Hepatocyte (in vitro differentiated cells): Measurements from ENCODE around the gene ADAMTS3. TPM values are rescaled to one million over a fixed set of nuclear protein-coding genes. Genes with fewer than 3 reads are reported as not detected.

Experiments used
- DNase-seq: peaks from one replicate; pipeline ENCODE4 v3.0.0-alpha.2; 2016; ENCODE audit warnings: low spot score
- H2AFZ ChIP-seq: fragments of 200-600 bp; sonication (generic); 2 replicates; pipeline ENCODE4 v1.6.0; 2016; ENCODE audit warnings: antibody characterized with exemption, mild to moderate bottlenecking
- H3K27ac ChIP-seq: fragments of 200-600 bp; sonication (generic); 2 replicates; pipeline ENCODE4 v1.5.1; 2016; ENCODE audit warnings: mild to moderate bottlenecking
- H3K27me3 ChIP-seq: fragments of 200-600 bp; sonication (generic); 2 replicates; pipeline ENCODE4 v1.6.1; 2016
- H3K36me3 ChIP-seq: fragments of 200-600 bp; sonication (generic); replicated peaks from 2 replicates; pipeline ENCODE4 v1.5.1; 2016; ENCODE audit warnings: low read depth; ENCODE audit not compliant: insufficient read depth
- H3K4me1 ChIP-seq: fragments of 200-600 bp; sonication (generic); 2 replicates; pipeline ENCODE4 v1.5.1; 2016; ENCODE audit warnings: mild to moderate bottlenecking, moderate library complexity; ENCODE audit not compliant: insufficient read depth
- H3K4me2 ChIP-seq: fragments of 200-600 bp; sonication (generic); 2 replicates; pipeline ENCODE4 v1.6.0; 2016
- H3K4me3 ChIP-seq: fragments of 200-600 bp; sonication (generic); 2 replicates; pipeline ENCODE4 v1.5.1; 2016; ENCODE audit warnings: mild to moderate bottlenecking
- H3K79me2 ChIP-seq: fragments of 200-600 bp; sonication (generic); 2 replicates; pipeline ENCODE4 v1.6.0; 2017; ENCODE audit warnings: mild to moderate bottlenecking
- H3K9me2 ChIP-seq: fragments of 200-600 bp; sonication (generic); replicated peaks from 2 replicates; pipeline ENCODE4 v1.6.0; 2017; ENCODE audit warnings: mild to moderate bottlenecking; ENCODE audit not compliant: insufficient read depth
- H3K9me3 ChIP-seq: fragments of 200-600 bp; sonication (generic); 2 replicates; pipeline ENCODE4 v1.5.1; 2016; ENCODE audit warnings: low read depth, mild to moderate bottlenecking
- H4K20me1 ChIP-seq: fragments of 200-600 bp; sonication (generic); 2 replicates; pipeline ENCODE4 v1.6.0; 2016; ENCODE audit warnings: mild to moderate bottlenecking; ENCODE audit not compliant: insufficient read depth, poor library complexity, severe bottlenecking
- CTCF ChIP-seq: fragments of 200-600 bp; sonication (generic); IDR thresholded peaks from 2 replicates; pipeline ENCODE4 v1.5.1; 2016; ENCODE audit warnings: antibody characterized with exemption, mild to moderate bottlenecking; ENCODE audit not compliant: poor library complexity
- EZH2 ChIP-seq: fragments of 200-600 bp; sonication (generic); IDR thresholded peaks from 2 replicates; pipeline ENCODE4 v1.6.1; 2016; ENCODE audit warnings: antibody characterized with exemption, mild to moderate bottlenecking, borderline replicate concordance
- EZH2phosphoT487 ChIP-seq: fragments of 200-600 bp; sonication (generic); IDR thresholded peaks from one replicate; pipeline ENCODE4 v1.6.1; 2018; ENCODE audit warnings: antibody characterized with exemption, mild to moderate bottlenecking, low read depth, moderate library complexity; ENCODE audit not compliant: unreplicated experiment, severe bottlenecking
- WGBS: methylation state at CpG from one replicate; pipeline ENCODE4 v1.1.6; 2016; ENCODE audit warnings: low lambda C conversion rate; ENCODE audit errors: missing lambda C conversion rate; 5-methylcytosine and 5-hydroxymethylcytosine counted together
- polyA plus RNA-seq: library from polyadenylated mRNA; unstranded; fragments of >200 nt; fragmentation: Nextera tagmentation; extraction: Ambion mirVana; gene quantifications from 2 replicates; pipeline ENCODE4 v1.2.1, GENCODE V29; 2016
- total RNA-seq: library from RNA; depleted of rRNA; stranded (reverse); fragments of >200 nt; gene quantifications from 2 replicates; pipeline ENCODE4 v1.2.3, GENCODE V29; 2014

Gene ADAMTS3
- total and polyA plus RNA-seq, 2 experiments from 2014 or later: 0.59 to 5.8 TPM

GRCh38 chr4:72305620-72306019, 263.4 kb downstream of the ADAMTS3 start:
- Histone ChIP-seq H3K4me1 (no peaks in the 10 kb centered on the region), H3K4me3 (no peak overlapping the region), H3K27me3 (no peaks in the 10 kb centered on the region), H3K27ac (no peak overlapping the region), H3K9me3 (no peaks in the 10 kb centered on the region), H3K79me2 (no peaks in the 10 kb centered on the region), H2AFZ (no peak overlapping the region), H3K4me2 (no peak overlapping the region), H3K9me2 (no peaks in the 10 kb centered on the region), H4K20me1 (no peaks in the 10 kb centered on the region), H3K36me3 (no peaks in the 10 kb centered on the region)
- TF ChIP-seq EZH2 (no peak), CTCF (no peak), EZH2phosphoT487 (no peak)
- WGBS: 97% methylated on average over 9 of the region's 9 CpGs
- DNase-seq: no peak

GRCh38 chr4:72305080-72305479, 263.9 kb downstream of the ADAMTS3 start:
- Histone ChIP-seq H3K4me2 (no peak overlapping the region), H3K27ac (no peak overlapping the region), H3K9me3 (no peaks in the 10 kb centered on the region), H3K4me3 (no peak overlapping the region), H2AFZ (no peak overlapping the region), H3K79me2 (no peaks in the 10 kb centered on the region), H3K36me3 (no peaks in the 10 kb centered on the region), H3K4me1 (no peaks in the 10 kb centered on the region), H3K9me2 (no peaks in the 10 kb centered on the region), H3K27me3 (no peaks in the 10 kb centered on the region), H4K20me1 (no peaks in the 10 kb centered on the region)
- no peak for TF ChIP-seq EZH2
- TF ChIP-seq CTCF: no peak
- TF ChIP-seq EZH2phosphoT487: no peak
- 84% methylated on average over 4 of the region's 4 CpGs for WGBS
- no peak for DNase-seq

- H4K20me1 ChIP-seq: no peaks in the 10 kb centered on the region
- DNase-seq: peak; percentile 50
- no peaks in the 10 kb centered on the region for H3K9me2 ChIP-seq
- no peak overlapping the region for H3K27ac ChIP-seq
- no peaks in the 10 kb centered on the region for H3K27me3 ChIP-seq
- H3K4me1 ChIP-seq: no peaks in the 10 kb centered on the region
- WGBS: 75% methylated on average over 4 of the region's 4 CpGs
- H3K9me3 ChIP-seq: no peaks in the 10 kb centered on the region
- no peak overlapping the region for H3K4me3 ChIP-seq
- H2AFZ ChIP-seq: no peak overlapping the region
- no peaks in the 10 kb centered on the region for H3K36me3 ChIP-seq
- no peak overlapping the region for H3K4me2 ChIP-seq
- no peak for TF ChIP-seq EZH2phosphoT487
- peak; percentile 63 for TF ChIP-seq CTCF
- no peaks in the 10 kb centered on the region for H3K79me2 ChIP-seq
These were observed 265.9 kb downstream of the ADAMTS3 start for GRCh38 chr4:72302981-72303704.
